Fibroblast of mammary gland (primary cell): ENCODE results near the gene CA11.

Source experiments
- DNase-seq: peaks from one replicate; pipeline ENCODE4 v3.0.0-alpha.2; 2010; ENCODE audit warnings: low read depth
- H3K4me3 ChIP-seq: 2 replicates; pipeline ENCODE4 v1.5.1; 2011; ENCODE audit warnings: low read depth, mild to moderate bottlenecking, low read length, moderate library complexity; ENCODE audit not compliant: control insufficient read depth
- CTCF ChIP-seq: conservative IDR thresholded peaks from 2 replicates; pipeline ENCODE4 v1.5.1; 2011; ENCODE audit warnings: low read depth, low read length, inconsistent platforms; ENCODE audit not compliant: control insufficient read depth, insufficient read depth

Gene CA11

GRCh38 chr19:48674216-48674809 is 28.3 kb upstream of the CA11 start:
- TF ChIP-seq CTCF = no peak
- no peak for DNase-seq
- H3K4me3 ChIP-seq = no peak overlapping the region

- no peak overlapping the region for H3K4me3 ChIP-seq
- TF ChIP-seq CTCF = no peak
- no peak for DNase-seq
Measured at GRCh38 chr19:48673436-48674100, 27.6 kb upstream of the CA11 start.

GRCh38 chr19:48672994-48673393 is 27.0 kb upstream of the CA11 start, which contains the start of gene NTN5:
Gene NTN5 (minus strand): TSS chr19:48673017. CDS start chr19:48670986, 2,031 bp downstream.
- DNase-seq = no peak
- TF ChIP-seq CTCF = no peak
- H3K4me3 ChIP-seq = no peak within 1 kb of the TSS

- no peak for TF ChIP-seq CTCF
- no peak overlapping the region for H3K4me3 ChIP-seq
- no peak for DNase-seq
Measured at GRCh38 chr19:48671446-48671995, 25.5 kb upstream of the CA11 start.

GRCh38 chr19:48670699-48671445 is 24.9 kb upstream of the CA11 start:
- DNase-seq = no peak
- H3K4me3 ChIP-seq = no peak overlapping the region
- TF ChIP-seq CTCF = no peak

GRCh38 chr19:48669903-48670668 is 24.1 kb upstream of the CA11 start:
- H3K4me3 ChIP-seq = no peak overlapping the region
- TF ChIP-seq CTCF = no peak
- DNase-seq = no peak
